Naive thymus-derived CD8-positive, alpha-beta T cell (primary cell): Measurements from ENCODE around the gene PRKCSH. TPM values are rescaled to one million over a fixed set of nuclear protein-coding genes. Genes with fewer than 3 reads are reported as not detected.
"Not testable (repeated sequence)": the region's sequence is repeated elsewhere in the genome, so short reads cannot be mapped to it uniquely, and the experiment has no call there.

Experiments
- ATAC-seq, 2 donors: fragments of 150-1000 bp; cut with Tn5 transposase in 1 of 2; sonication (Bioruptor Pico), chemical (Tn5 transposase) in 1 of 2; 1 replicate in 1 of 2; 2 replicates in 1 of 2; pipeline ENCODE4 v1.10.0; 2021; ENCODE audit warnings: mild to moderate bottlenecking in 2 of 2, moderate library complexity in 2 of 2
- POLR2A ChIA-PET: fragments of 350-600 bp; sonication (Branson Sonifier 250); formaldehyde crosslinking; loops from one replicate; lab custom pipeline; 2021; ENCODE audit warnings: antibody characterized with exemption; lab: Charles Lee
- DNase-seq, 10 donors: peaks; one replicate each; pipeline versions ENCODE4 v3.0.0 to v3.0.0-alpha.2; 2020 to 2022
- H3K27ac Mint-ChIP-seq, 10 donors: one replicate each; pipeline ENCODE4 v1.8.0; 2020 to 2022; ENCODE audit warnings: mild to moderate bottlenecking in 10 of 10, mixed read lengths in 10 of 10, moderate library complexity in 4 of 10, inconsistent platforms in 1 of 10
- H3K27me3 Mint-ChIP-seq, 5 donors: one replicate each; pipeline ENCODE4 v1.8.0; 2021 to 2022; ENCODE audit warnings: mixed read lengths in 5 of 5
- H3K36me3 Mint-ChIP-seq, 3 donors: one replicate each; pipeline ENCODE4 v1.8.0; 2020 to 2022; ENCODE audit warnings: mixed read lengths in 3 of 3, mild to moderate bottlenecking in 2 of 3, inconsistent platforms in 1 of 3
- H3K4me1 Mint-ChIP-seq, 4 donors: one replicate each; pipeline ENCODE4 v1.8.0; 2021 to 2022; ENCODE audit warnings: mixed read lengths in 4 of 4
- H3K4me3 Mint-ChIP-seq, 10 donors: one replicate each; pipeline ENCODE4 v1.8.0; 2020 to 2022; ENCODE audit warnings: mild to moderate bottlenecking in 10 of 10, mixed read lengths in 10 of 10, moderate library complexity in 6 of 10, inconsistent platforms in 1 of 10
- H3K9me3 Mint-ChIP-seq, 9 donors: one replicate each; pipeline ENCODE4 v1.8.0; 2020 to 2022; ENCODE audit warnings: mixed read lengths in 9 of 9, mild to moderate bottlenecking in 3 of 9, inconsistent platforms in 1 of 9, moderate library complexity in 1 of 9
- polyA plus RNA-seq, 3 donors: library from polyadenylated mRNA; unstranded; fragments of 300-500 nt; fragmentation: Illumina TruSeq; gene quantifications; one replicate each; pipeline ENCODE4 v1.2.3, GENCODE V29; 2021
- total RNA-seq, 8 experiments: library from RNA in 2 of 8; stranded (reverse) in 2 of 8; gene quantifications; one replicate each; pipeline ENCODE4 v1.2.3 and lab custom pipeline; 2021 to 2026

PRKCSH gene
- total and polyA plus RNA-seq, 5 experiments from 2014 or later, result 23.5 to 262 (median 58.7) TPM

DNA sequence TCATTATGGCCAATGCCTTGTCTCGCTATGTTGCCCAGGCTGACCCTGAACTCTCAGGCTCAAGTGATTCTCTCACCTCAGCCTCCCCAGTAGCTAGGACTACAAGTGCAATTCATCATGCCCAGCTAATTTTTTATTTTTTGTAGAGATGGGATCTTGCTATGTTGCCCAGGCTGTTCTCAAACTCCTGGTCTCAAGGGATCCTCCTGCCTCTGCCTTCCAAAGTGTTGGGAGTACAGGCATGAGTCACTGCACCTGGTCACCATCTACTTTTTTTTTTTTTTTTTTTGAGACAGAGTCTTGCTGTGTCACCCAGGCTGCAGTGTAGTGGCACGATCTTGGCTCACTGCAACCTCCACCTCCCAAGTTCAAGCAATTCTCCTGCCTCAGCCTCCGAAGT, 39.9 kb downstream of the PRKCSH start:
- H3K27ac Mint-ChIP-seq, ATAC-seq, POLR2A ChIA-PET, H3K4me3 Mint-ChIP-seq, H3K9me3 Mint-ChIP-seq, H3K36me3 Mint-ChIP-seq, DNase-seq, H3K4me1 Mint-ChIP-seq: not testable (repeated sequence)
- peaks cover 10 to 31% (median 23%) of the 10 kb centered on the region in 5 donors for H3K27me3 Mint-ChIP-seq

DNA sequence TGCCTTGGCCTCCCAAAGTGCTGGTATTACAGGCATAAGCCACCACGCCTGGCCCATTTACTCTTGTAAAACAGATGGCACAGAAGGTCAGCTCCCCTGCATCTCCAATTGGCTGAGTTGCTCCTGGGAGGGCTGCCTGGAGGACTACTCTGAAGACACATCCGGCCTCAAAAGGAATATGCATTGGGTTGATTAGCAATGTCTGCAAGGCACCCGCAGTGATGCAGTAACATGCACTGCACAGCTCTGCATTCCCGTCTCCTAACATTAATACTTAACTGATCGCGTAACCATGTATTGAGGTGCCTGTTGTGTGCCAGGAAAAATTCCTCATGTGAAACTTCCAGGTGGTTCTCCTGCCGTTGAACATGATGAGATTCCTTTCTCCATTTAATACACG, 40.4 kb downstream of the PRKCSH start:
- Mint-ChIP-seq H3K4me3 (no peak overlapping the region), H3K36me3 (no peaks in the 10 kb centered on the region), H3K27ac (no peak overlapping the region), H3K9me3 (peaks cover 0 to 3% (median 0%) of the 10 kb centered on the region in 9 donors), H3K27me3 (peaks cover 10 to 29% (median 23%) of the 10 kb centered on the region in 5 donors), H3K4me1 (peaks cover 0 to 8% (median 7%) of the 10 kb centered on the region in 4 donors)
- POLR2A ChIA-PET, result no interaction called here
- DNase-seq (no peak), ATAC-seq (no peak)

DNA sequence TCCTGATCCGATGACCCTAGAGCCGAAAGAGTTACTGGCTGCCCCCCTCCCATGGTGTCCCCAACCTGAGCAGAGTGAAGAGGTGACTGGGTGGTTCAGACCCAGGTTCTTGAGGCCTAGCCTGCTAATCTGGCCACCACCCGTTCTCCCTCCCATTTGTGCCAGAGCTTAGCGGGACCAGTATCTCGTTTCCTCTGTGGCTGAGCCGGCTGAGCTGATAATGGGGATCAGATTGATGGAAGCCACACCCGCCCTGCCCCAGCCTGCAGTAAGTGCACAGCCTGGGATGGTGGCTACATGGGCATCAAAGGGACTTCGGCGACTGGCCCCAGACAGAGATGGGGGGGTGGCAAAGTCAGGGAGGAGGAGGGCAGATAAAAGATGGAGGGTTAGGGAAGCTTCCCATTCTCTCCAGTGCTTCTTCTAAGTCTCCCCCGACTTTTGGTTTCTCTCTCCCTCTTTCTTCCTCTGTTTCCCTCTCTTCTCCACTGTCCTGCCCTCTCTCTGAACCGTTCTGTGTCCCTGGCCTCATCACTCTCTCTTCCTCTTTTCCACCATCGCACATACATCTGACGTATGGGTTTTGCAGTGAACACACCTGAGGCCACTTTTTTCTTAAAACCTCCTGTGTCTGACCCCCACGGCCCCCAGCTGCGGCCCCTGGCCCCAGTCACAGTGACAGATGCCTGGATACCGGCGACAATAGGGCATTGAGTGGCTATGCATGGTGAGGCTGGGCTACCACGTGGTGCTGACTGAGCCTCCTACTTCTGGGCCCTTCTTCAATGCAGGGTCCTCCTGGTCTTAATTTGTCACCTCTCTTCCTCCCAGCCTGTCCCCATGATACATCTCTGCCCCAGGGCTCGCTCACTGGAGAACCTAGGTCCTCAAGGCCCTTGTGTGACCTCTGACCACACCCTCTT, 43.0 kb downstream of the PRKCSH start:
- POLR2A ChIA-PET, result no interaction called here
- Mint-ChIP-seq H3K4me3 (peak overlapping the region in 5 of 10 donors; percentile 18 to 70 (median 29)), H3K27me3 (peaks cover 11 to 40% (median 26%) of the 10 kb centered on the region in 5 donors), H3K4me1 (peaks cover 9 to 29% (median 22%) of the 10 kb centered on the region in 4 donors), H3K9me3 (peaks cover 0 to 3% (median 0%) of the 10 kb centered on the region in 9 donors), H3K36me3 (peaks cover 0 to 2% (median 0%) of the 10 kb centered on the region in 3 donors), H3K27ac (no peak overlapping the region)
- ATAC-seq (no peak), DNase-seq (no peak)

DNA sequence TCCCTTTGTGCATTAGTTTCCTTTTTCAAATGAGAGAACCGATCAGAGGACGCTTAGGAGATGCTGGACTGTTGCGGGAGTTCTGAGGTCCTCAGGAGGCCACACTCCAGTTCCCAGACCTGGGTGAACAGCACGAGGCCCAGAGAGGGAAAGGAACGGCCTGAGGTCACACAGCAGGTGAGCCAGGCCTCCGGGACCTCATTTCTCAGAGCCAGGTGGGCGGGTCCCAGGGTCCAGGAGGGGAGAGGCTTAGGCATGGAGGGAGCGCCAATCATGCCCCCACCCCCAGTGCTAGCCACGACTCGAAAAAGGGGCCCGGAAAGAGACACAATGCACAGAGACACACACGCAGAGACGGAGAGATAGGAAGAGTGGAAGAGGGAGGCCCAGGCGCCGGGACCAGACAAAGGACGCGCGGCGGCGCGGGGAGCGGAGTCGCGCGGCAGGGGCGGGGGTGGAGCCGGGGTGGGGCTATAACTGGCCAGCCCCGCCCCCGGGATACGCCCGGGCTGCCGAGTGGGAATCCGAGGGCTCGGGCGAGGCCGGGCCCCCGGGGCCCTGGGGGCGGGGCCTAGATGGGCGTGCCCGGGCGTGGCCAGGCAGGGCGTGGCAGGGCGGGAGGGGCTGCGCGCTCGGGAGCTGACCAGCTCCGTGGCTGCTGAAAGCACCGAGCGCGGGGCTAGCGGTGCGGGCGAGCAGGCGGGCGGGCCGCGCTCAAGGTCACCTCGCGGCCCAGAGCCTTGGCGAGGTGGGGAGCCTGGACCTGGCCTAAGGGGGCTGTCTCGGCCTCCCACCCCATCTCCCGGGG, 43.9 kb downstream of the PRKCSH start:
- Mint-ChIP-seq H3K36me3 (peaks cover 0 to 6% (median 3%) of the 10 kb centered on the region in 3 donors), H3K27ac (peak overlapping the region in 2 of 10 donors; percentile 51 to 71), H3K9me3 (peaks cover 0 to 3% (median 0%) of the 10 kb centered on the region in 9 donors), H3K4me1 (peaks cover 9 to 29% (median 23%) of the 10 kb centered on the region in 4 donors), H3K27me3 (peaks cover 11 to 40% (median 26%) of the 10 kb centered on the region in 5 donors), H3K4me3 (peak overlapping the region in 6 of 10 donors; percentile 1 to 70 (median 40))
- POLR2A ChIA-PET, result interaction anchor here (0.6 kb wide), 1 partner anchor 1683 kb away, joined by 6 read pairs; no protein-coding TSS in a partner anchor
- peak in 1 of 10 donors; percentile 33 for DNase-seq
- ATAC-seq, result no peak

DNA sequence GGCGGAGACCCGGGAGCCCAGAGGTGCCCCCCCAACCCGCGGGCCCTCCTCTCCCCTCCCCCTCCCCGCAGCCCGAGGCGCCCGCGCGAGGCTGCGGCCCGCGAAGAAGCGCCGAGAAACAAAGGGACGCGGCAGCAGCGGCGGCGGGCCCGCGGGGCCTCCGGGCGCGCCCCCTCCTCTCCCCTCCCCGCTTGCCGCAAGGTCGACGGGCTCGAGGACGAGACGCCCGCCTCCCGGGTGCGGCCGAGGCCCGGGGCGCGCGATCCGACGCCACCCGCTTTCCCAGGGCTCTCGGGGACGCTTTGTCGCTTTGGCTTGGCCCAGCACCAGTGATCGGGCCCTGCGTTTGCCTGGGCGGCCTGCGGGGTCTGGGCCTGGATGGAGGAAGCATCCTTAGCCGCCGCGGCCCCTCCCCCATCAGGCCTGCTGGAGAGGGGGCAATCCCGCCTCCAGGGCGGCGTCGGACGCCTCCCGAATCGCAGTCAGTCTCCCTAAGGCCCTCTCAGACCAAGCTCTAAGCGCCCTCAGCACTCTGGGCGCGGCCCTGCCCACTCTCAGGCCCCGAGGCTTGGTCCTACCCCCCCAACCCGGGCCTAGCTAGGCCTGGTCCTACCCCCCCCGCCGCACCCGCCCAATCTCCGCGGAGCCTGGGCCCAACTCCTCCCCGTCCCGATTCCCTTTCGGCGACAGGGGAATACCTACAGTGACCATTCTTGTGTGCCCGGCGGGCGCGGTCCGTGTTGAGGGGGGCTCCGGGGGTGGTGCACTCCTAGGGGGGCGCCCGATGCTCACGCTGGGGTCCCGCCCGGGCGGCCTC, 44.7 kb downstream of the PRKCSH start:
- DNase-seq (no peak), ATAC-seq (no peak)
- H3K9me3 Mint-ChIP-seq, result peaks cover 0 to 3% (median 0%) of the 10 kb centered on the region in 9 donors
- H3K4me1 Mint-ChIP-seq, result peaks cover 9 to 29% (median 23%) of the 10 kb centered on the region in 4 donors
- no peak overlapping the region for H3K4me3 Mint-ChIP-seq
- no peak overlapping the region for H3K27ac Mint-ChIP-seq
- H3K27me3 Mint-ChIP-seq, result peaks cover 11 to 40% (median 25%) of the 10 kb centered on the region in 5 donors
- peaks cover 0 to 10% (median 3%) of the 10 kb centered on the region in 3 donors for H3K36me3 Mint-ChIP-seq
- POLR2A ChIA-PET, result interaction anchor here (0.6 kb wide), 1 partner anchor 1684 kb away, joined by 6 read pairs; no protein-coding TSS in a partner anchor

DNA sequence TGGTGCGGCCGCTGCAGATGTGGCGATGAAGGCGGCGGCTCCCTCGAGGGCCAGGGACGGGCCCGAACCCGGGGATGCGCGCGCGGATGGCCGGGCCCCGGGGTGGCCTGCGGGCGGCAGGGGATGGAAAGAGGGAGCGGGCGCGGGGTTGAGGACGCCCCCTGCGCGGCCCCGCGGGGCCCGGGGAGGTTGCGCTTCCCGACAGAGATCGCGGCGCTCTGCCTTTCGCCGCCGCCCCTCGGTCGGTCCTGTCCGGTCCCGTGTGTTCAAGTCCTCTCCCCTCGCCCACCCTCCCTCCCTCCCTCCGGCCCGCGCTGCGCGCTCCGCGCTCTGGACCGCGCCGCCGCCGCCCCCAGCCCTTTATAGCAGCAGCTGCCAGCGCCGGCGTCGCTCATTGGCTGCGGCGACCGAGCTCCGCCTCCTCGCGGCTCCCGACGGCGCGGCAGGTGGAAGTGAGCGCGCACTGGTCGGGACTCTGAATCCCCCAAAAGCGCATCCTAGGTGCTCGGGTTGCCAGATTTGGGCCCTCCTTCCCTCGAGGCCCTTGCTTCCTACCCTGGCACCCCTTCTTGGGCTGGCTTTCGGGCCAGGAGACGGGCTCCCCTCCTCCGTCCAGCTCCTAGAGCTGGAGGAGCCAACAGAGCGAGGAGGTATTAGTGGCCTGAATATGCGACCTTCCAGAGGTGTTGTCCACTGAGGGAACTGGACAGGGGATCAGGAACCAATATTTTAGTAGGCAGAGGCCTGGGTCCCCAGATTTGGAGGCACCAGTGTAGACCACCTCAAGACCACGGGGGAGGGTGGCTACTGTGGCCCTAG, 45.5 kb downstream of the PRKCSH start, which contains the start of gene ELAVL3:
Gene ELAVL3 (minus strand): TSS at position 332 of the 819 bp plus-strand sequence. CDS start 438 bp downstream, outside the sequence.
- Mint-ChIP-seq H3K27me3 (peaks cover 11 to 40% (median 25%) of the 10 kb centered on the region in 5 donors), H3K36me3 (peaks cover 0 to 12% (median 4%) of the 10 kb centered on the region in 3 donors), H3K9me3 (peaks cover 0 to 3% (median 0%) of the 10 kb centered on the region in 9 donors), H3K4me3 (peak within 1 kb of the TSS; percentile 22 to 78 (median 62)), H3K4me1 (peaks cover 9 to 29% (median 23%) of the 10 kb centered on the region in 4 donors), H3K27ac (peak within 1 kb of the TSS in 4 of 10 donors; percentile 8 to 63 (median 36))
- no peak for ATAC-seq
- DNase-seq, result peak in 1 of 10 donors; percentile 18
- POLR2A ChIA-PET, result interaction anchor here (2.1 kb wide), 1 partner anchor 100 kb away, joined by 18 read pairs; no protein-coding TSS in a partner anchor

DNA sequence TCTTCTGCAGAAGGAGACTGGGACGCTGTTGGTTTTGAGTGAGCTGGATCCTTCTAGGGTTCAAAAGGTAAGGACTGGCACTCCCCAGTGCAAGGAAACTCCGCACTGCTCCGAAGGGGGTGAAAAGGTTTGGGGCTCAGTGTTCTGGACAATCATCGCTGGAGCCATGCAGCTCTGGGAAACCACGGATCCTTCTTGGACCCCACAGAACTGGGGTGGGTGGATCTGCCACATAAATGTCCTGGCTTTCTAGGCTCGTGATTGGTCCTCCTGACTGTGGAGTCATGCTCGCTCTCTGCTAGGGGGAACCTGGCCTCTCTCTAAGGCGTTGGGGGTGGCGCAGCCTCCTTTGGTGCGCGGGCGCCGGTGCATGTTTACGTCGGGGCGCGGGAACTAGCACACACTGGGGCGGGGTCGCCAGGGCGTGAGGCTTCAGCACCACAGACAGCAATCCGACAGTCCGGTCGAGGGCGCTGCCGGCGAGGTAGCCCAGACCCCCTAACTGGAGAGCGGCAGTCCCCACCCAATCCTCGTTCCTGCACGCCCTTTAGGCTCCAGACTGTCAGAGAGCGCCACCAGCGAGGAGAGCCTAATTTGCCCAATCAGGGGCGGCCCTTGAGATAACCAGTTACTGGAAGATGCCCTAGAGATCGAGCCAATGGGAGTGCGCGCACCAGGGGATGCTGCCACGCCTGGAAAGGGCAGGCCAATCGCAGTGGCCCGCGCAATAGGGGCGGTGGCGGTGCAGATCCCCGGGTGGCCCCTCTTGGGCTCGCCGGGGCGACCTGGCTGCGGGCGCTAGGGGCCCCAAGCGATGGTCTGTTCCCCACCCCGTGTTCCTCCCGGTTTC, 46.3 kb downstream of the PRKCSH start:
- peak; percentile 30 to 80 (median 52) for DNase-seq
- H3K27ac Mint-ChIP-seq, result peak overlapping the region in 5 of 10 donors; percentile 8 to 63 (median 35)
- POLR2A ChIA-PET, result interaction anchor here (0.6 to 2.1 kb wide), 5 partner anchors 101 to 201 kb away, joined by 3 to 18 read pairs (median 3); partner anchors contain the start of gene SWSAP1

DNA sequence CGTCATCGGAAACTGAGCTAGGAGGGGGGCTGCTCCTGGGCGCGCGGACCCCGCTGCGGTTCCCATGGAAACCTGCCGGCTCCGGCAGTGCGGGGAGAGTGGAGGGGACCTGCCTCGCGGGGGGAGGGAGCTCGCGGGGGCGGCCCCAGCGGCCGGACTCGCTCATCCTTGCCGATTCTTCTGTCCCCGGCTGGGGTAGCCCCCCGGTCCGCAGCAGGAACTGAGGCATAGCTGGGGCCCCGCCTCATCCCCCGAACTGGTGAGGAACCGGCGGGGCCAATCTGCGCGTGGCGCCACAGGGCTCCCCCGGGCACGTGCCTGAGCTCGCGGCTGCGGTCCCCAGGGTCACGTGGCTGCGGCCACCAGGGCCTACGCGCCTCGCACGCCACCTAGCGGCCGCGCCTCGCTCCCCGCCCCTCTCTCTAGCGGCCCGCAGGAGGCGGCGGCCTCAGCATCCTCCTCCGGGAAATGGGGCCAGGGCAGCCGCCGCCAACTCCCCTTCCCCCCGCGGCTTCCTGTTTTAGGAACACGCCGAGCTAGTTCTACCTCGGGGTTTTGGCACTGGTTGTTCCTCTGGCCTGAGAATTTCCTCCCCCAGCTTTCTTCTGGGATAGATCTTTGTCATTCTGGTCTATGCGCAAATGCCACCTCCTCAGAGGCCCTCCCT, 47.1 kb downstream of the PRKCSH start:
- H3K9me3 Mint-ChIP-seq, result peaks cover 0 to 3% (median 0%) of the 10 kb centered on the region in 9 donors
- H3K27ac Mint-ChIP-seq, result peak overlapping the region in 3 of 10 donors; percentile 29 to 71 (median 63)
- H3K36me3 Mint-ChIP-seq, result peaks cover 0 to 13% (median 4%) of the 10 kb centered on the region in 3 donors

More for the DNA sequence above, 46.3 kb downstream of the PRKCSH start:
- peaks cover 0 to 3% (median 0%) of the 10 kb centered on the region in 9 donors for H3K9me3 Mint-ChIP-seq
- H3K27me3 Mint-ChIP-seq, result peaks cover 11 to 40% (median 25%) of the 10 kb centered on the region in 5 donors
- ATAC-seq, result peak; percentile 64 to 75
- H3K36me3 Mint-ChIP-seq, result peaks cover 0 to 12% (median 4%) of the 10 kb centered on the region in 3 donors
- peaks cover 9 to 29% (median 23%) of the 10 kb centered on the region in 4 donors for H3K4me1 Mint-ChIP-seq
- peak overlapping the region; percentile 45 to 78 (median 62) for H3K4me3 Mint-ChIP-seq

DNA sequence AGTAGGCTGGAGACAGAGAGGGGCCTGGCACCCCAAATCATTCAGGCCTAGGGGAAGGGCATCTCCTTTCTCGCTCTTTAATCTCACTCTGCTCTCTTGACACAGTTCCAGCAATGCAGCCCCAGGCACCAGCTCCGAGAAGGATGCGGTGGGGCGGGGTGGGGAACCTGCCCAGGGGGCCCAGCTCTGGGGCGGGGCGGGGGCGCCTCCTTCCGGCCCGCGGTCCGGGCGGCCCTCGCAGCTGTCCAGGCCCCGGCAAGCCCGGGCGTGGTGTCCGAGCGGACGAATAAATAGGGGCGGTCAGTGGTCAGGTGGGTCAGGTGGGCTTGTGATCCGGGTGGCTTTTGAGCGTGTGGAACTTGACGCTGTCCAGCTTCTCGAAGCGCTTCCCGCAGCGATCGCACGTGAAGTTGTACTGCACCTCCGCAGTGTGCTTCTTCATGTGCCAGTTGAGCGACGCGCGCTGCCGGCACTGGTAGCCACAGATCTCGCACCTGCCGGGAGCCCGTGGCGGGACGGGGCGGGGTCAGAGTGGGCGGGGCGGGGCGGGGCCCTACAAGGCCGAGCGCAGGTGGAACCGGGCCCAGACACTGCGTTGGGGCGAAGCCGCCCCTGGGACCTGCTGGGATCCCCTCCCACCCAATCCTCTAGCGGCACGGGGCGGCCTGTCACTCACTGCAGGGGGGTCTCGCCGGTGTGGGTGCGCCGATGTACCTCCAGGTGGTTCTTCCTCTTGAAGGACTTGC, 48.1 kb downstream of the PRKCSH start:
- Mint-ChIP-seq H3K27me3 (peaks cover 10 to 35% (median 22%) of the 10 kb centered on the region in 5 donors), H3K36me3 (peaks cover 0 to 19% (median 4%) of the 10 kb centered on the region in 3 donors), H3K27ac (no peak overlapping the region), H3K4me1 (peaks cover 9 to 29% (median 22%) of the 10 kb centered on the region in 4 donors), H3K4me3 (peak overlapping the region in 3 of 10 donors; percentile 68 to 77 (median 74)), H3K9me3 (peaks cover 0 to 3% (median 0%) of the 10 kb centered on the region in 9 donors)
- POLR2A ChIA-PET, result interaction anchor here (1.2 kb wide), 2 partner anchors 109 to 188 kb away, joined by 3 read pairs; partner anchors contain the start of gene SWSAP1
- DNase-seq (no peak), ATAC-seq (no peak)

More for the DNA sequence above, 47.1 kb downstream of the PRKCSH start:
- ATAC-seq (peak; percentile 75 to 81), DNase-seq (peak; percentile 72 to 89 (median 82))
- POLR2A ChIA-PET, result interaction anchor here (0.5 to 2.1 kb wide), 7 partner anchors 19 to 1200 kb away, joined by 3 to 18 read pairs (median 3); partner anchors contain the start of gene SWSAP1
- Mint-ChIP-seq H3K4me3 (peak overlapping the region; percentile 45 to 78 (median 70)), H3K27me3 (peaks cover 11 to 40% (median 25%) of the 10 kb centered on the region in 5 donors), H3K4me1 (peaks cover 9 to 29% (median 23%) of the 10 kb centered on the region in 4 donors)
